ENCODE measurements around the gene SIRT2. TPM values are rescaled to one million over a fixed set of nuclear protein-coding genes. Genes with fewer than 3 reads are reported as not detected.
"Not testable (repeated sequence)": the region's sequence is repeated elsewhere in the genome, so short reads cannot be mapped to it uniquely, and the experiment has no call there.

SIRT2 gene
- total RNA-seq, 1 donor from 2014 or later, result 70.2 TPM

DNA sequence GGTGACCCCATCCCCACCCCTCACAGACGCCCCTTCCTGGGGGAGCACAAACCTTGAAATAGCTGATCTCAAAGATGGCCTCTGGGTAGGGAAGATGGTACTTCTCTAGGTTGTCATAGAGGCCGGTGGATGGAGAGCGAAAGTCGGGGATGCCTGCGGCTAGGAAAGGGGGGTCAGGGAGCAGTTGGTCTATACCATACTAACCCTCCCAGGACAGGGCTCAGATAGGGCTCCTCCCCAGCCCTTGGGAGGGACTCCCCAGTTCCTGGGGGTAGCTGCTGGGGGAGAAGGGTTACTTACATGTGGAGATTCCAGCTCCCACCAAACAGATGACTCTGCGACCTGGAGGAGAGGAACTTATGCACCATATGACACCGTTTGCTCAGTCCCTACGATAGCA is 9.6 kb downstream of the SIRT2 start:
- Mint-ChIP-seq H3K27ac (ENCODE audit: unreplicated experiment) (no peak overlapping the region), H3K4me3 (ENCODE audit: unreplicated experiment) (no peak overlapping the region), H3K36me3 (ENCODE audit: unreplicated experiment) (peaks cover 10% of the 10 kb centered on the region), H3K9me3 (ENCODE audit: unreplicated experiment) (no peaks in the 10 kb centered on the region), H3K4me1 (ENCODE audit: unreplicated experiment) (no peaks in the 10 kb centered on the region), H3K27me3 (ENCODE audit: unreplicated experiment) (no peaks in the 10 kb centered on the region)
- no peak for DNase-seq (ENCODE audit: extremely low spot score, unreplicated experiment)
- TF ChIP-seq, protein P1, sequence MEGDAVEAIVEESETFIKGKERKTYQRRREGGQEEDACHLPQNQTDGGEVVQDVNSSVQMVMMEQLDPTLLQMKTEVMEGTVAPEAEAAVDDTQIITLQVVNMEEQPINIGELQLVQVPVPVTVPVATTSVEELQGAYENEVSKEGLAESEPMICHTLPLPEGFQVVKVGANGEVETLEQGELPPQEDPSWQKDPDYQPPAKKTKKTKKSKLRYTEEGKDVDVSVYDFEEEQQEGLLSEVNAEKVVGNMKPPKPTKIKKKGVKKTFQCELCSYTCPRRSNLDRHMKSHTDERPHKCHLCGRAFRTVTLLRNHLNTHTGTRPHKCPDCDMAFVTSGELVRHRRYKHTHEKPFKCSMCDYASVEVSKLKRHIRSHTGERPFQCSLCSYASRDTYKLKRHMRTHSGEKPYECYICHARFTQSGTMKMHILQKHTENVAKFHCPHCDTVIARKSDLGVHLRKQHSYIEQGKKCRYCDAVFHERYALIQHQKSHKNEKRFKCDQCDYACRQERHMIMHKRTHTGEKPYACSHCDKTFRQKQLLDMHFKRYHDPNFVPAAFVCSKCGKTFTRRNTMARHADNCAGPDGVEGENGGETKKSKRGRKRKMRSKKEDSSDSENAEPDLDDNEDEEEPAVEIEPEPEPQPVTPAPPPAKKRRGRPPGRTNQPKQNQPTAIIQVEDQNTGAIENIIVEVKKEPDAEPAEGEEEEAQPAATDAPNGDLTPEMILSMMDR (IDR thresholded peaks at IDR 0.05), result no peak

DNA sequence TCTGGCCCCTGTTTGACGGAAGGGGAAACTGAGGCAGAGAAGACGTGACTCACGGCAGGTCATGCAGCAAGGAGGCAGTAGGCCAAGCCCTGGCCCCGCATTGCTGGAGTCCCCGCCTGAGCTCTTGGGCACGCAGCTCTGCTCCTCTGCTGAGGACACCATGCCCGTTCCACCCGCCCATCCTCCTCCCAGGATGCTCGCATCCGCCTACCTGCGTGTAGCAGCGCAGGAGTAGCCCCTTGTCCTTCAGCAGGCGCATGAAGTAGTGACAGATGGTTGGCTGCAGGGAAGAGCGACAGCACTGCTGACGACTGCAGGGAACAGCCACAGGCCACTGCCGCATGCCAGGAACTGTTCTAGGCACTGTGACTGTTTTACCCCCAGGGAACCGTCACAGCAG is 10.5 kb downstream of the SIRT2 start:
- H3K9me3 Mint-ChIP-seq (ENCODE audit: unreplicated experiment), result no peaks in the 10 kb centered on the region
- no peaks in the 10 kb centered on the region for H3K4me1 Mint-ChIP-seq (ENCODE audit: unreplicated experiment)
- H3K27ac Mint-ChIP-seq (ENCODE audit: unreplicated experiment), result no peak overlapping the region
- TF ChIP-seq, protein P1 (IDR thresholded peaks at IDR 0.05), result no peak
- no peak for DNase-seq (ENCODE audit: extremely low spot score, unreplicated experiment)
- H3K27me3 Mint-ChIP-seq (ENCODE audit: unreplicated experiment), result no peaks in the 10 kb centered on the region
- peaks cover 10% of the 10 kb centered on the region for H3K36me3 Mint-ChIP-seq (ENCODE audit: unreplicated experiment)
- no peak overlapping the region for H3K4me3 Mint-ChIP-seq (ENCODE audit: unreplicated experiment)

- not testable (repeated sequence) for H3K27me3 Mint-ChIP-seq (ENCODE audit: unreplicated experiment); H3K9me3 Mint-ChIP-seq (ENCODE audit: unreplicated experiment); H3K4me1 Mint-ChIP-seq (ENCODE audit: unreplicated experiment); DNase-seq (ENCODE audit: extremely low spot score, unreplicated experiment); H3K4me3 Mint-ChIP-seq (ENCODE audit: unreplicated experiment); H3K27ac Mint-ChIP-seq (ENCODE audit: unreplicated experiment)
- peaks cover 13% of the 10 kb centered on the region for H3K36me3 Mint-ChIP-seq (ENCODE audit: unreplicated experiment)
Measured at GRCh38 chr19:38884691-38885090, 14.7 kb downstream of the SIRT2 start.

DNA sequence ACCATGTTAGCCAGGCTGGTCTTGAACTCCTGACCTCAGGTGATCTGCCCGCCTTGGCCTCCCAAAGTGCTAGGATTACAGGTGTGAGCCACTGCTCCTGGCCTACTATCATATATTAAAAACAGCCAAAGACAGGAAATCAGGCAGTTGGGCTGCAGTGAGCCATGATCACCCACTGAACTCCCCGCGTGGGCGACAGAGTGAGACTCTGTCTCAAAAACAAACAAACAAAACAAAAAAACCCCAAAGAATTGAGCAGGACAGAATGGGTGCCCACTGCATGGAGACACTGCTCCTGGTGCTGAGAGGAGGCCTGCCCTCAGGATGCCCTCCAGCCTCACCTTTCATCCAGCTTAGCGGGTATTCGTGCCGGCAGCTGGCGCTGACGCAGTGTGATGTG is 16.1 kb downstream of the SIRT2 start:
- Mint-ChIP-seq H3K4me1 (ENCODE audit: unreplicated experiment) (no peaks in the 10 kb centered on the region), H3K4me3 (ENCODE audit: unreplicated experiment) (no peak overlapping the region), H3K36me3 (ENCODE audit: unreplicated experiment) (peaks cover 13% of the 10 kb centered on the region), H3K27me3 (ENCODE audit: unreplicated experiment) (no peaks in the 10 kb centered on the region), H3K9me3 (ENCODE audit: unreplicated experiment) (no peaks in the 10 kb centered on the region), H3K27ac (ENCODE audit: unreplicated experiment) (no peak overlapping the region)
- TF ChIP-seq, protein P1 (IDR thresholded peaks at IDR 0.05), result no peak
- no peak for DNase-seq (ENCODE audit: extremely low spot score, unreplicated experiment)

DNA sequence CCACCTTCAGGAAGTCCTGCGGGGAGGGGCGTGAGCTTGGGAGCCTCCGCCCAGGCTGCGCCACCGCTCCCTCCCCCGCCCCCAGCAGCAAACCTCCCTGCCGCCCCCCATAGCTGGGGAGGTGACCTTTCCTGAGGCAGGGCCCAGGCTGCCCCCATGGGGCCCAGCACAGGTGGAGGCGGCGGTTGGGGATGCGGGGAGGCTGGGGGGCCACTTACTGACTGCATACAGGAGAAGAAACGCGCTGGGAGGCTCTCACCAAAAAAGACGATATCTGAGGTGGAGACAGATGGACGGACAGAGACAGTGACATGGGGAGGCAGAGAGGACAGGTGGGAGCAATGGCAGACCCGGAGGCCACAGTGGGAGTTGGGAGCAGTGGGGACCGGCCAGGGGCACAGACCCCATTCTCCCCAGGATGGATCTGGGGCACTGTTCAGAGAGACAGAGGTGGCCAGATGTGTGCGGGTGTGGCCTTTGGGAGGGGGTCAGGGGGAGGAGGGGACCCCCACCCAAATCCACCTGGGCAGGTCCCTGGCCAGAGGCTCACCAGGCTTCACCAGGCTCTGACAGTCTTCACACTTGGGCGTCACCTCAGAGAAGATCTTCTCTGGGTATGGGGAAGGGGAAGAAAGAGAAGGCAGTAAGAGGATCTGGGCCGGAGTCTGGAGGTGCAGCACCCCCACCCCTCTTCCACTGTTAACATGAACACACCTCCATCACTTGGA is 18.4 kb downstream of the SIRT2 start:
- H3K36me3 Mint-ChIP-seq (ENCODE audit: unreplicated experiment), result peaks cover 12% of the 10 kb centered on the region
- no peaks in the 10 kb centered on the region for H3K9me3 Mint-ChIP-seq (ENCODE audit: unreplicated experiment)
- no peak overlapping the region for H3K27ac Mint-ChIP-seq (ENCODE audit: unreplicated experiment)
- TF ChIP-seq, protein P1 (IDR thresholded peaks at IDR 0.05), result no peak
- no peaks in the 10 kb centered on the region for H3K4me1 Mint-ChIP-seq (ENCODE audit: unreplicated experiment)
- no peak for DNase-seq (ENCODE audit: extremely low spot score, unreplicated experiment)
- no peak overlapping the region for H3K4me3 Mint-ChIP-seq (ENCODE audit: unreplicated experiment)
- H3K27me3 Mint-ChIP-seq (ENCODE audit: unreplicated experiment), result no peaks in the 10 kb centered on the region
